Measurements from ENCODE around the gene JMJD1C. TPM values are rescaled to one million over a fixed set of nuclear protein-coding genes. Genes with fewer than 3 reads are reported as not detected.

The JMJD1C gene
- total RNA-seq, 4 donors from 2014 or later, result 76.2 to 150 (median 101) TPM

DNA sequence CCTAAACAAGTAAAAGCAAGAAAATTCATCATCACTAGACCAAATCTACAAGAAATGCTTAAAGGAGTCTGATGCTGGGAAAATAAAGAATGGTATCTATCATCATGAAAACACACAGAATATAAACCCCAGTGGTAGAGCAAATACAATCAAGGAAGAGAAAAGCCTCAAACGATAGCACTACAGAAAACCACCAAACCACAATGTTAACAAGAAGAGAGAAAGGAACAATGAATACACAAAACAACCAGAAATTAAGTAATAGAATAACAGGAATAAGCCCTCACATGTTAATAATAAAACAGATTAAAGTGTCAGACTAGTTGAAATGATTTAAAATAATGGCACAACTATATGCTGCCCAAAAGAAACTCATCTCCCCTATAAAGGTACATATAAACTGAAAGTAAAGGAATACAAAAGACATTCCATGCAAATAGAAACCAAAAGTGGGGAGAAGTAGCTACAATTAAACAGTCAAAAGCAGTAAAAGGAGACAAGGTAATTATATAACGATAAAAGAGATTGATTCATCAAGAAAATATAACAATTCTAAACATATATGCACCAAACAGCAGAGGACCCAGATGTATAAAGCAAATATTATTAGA, 77.3 kb downstream of the JMJD1C start:
- Histone ChIP-seq H3K9me3 (peaks cover 0 to 12% (median 0%) of the 10 kb centered on the region in 3 donors), H3K27ac (no peak overlapping the region), H3K4me1 (peaks cover 0 to 14% (median 0%) of the 10 kb centered on the region in 3 donors), H3K27me3 (no peaks in the 10 kb centered on the region), H3K4me3 (no peak overlapping the region), H3K36me3 (peaks cover 0 to 4% of the 10 kb centered on the region in 2 donors)
- no peak for TF ChIP-seq POLR2AphosphoS5 (IDR thresholded peaks at IDR 0.05)
- no peak for TF ChIP-seq EP300 (IDR thresholded peaks at IDR 0.05)
- TF ChIP-seq POLR2A (IDR thresholded peaks at IDR 0.05), result no peak
- TF ChIP-seq, protein P1, sequence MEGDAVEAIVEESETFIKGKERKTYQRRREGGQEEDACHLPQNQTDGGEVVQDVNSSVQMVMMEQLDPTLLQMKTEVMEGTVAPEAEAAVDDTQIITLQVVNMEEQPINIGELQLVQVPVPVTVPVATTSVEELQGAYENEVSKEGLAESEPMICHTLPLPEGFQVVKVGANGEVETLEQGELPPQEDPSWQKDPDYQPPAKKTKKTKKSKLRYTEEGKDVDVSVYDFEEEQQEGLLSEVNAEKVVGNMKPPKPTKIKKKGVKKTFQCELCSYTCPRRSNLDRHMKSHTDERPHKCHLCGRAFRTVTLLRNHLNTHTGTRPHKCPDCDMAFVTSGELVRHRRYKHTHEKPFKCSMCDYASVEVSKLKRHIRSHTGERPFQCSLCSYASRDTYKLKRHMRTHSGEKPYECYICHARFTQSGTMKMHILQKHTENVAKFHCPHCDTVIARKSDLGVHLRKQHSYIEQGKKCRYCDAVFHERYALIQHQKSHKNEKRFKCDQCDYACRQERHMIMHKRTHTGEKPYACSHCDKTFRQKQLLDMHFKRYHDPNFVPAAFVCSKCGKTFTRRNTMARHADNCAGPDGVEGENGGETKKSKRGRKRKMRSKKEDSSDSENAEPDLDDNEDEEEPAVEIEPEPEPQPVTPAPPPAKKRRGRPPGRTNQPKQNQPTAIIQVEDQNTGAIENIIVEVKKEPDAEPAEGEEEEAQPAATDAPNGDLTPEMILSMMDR (IDR thresholded peaks at IDR 0.05), result no peak
- no peak for ATAC-seq
- 76 to 79% methylated on average over 2 of the region's 2 CpGs for WGBS, 2 donors (ENCODE audit: low coverage in 1 of 2)

DNA sequence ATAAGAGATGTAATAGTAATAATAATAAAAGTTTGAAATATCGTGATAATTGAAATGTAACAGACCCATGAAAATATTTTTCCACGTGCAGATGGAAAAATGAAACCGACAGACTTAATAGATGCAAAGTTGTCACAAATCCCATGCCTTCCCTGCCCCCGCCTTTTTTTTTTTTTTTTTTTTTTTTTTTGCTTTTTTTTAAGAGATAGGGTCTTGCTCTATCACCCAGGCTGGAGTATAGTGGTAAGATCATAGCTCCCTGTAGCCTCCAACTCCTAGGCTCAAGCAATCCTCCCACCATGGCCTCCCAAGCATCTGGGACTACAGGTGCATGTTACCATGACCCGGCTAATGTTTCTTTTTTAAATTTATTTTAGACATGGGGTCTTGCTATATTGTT, 80.5 kb downstream of the JMJD1C start:
- TF ChIP-seq POLR2AphosphoS5 (IDR thresholded peaks at IDR 0.05) (no peak), POLR2A (IDR thresholded peaks at IDR 0.05) (no peak), EP300 (IDR thresholded peaks at IDR 0.05) (no peak)
- TF ChIP-seq, protein P1 (IDR thresholded peaks at IDR 0.05), result no peak
- Histone ChIP-seq H3K4me1 (peaks cover 0 to 14% (median 0%) of the 10 kb centered on the region in 3 donors), H3K36me3 (no peaks in the 10 kb centered on the region), H3K27me3 (no peaks in the 10 kb centered on the region), H3K9me3 (peaks cover 0 to 2% (median 0%) of the 10 kb centered on the region in 3 donors), H3K4me3 (no peak overlapping the region), H3K27ac (no peak overlapping the region)
- WGBS, 2 donors (ENCODE audit: low coverage in 1 of 2), result 63 to 79% methylated on average over 4 to 5 of the region's 5 CpGs
- no peak for ATAC-seq

DNA sequence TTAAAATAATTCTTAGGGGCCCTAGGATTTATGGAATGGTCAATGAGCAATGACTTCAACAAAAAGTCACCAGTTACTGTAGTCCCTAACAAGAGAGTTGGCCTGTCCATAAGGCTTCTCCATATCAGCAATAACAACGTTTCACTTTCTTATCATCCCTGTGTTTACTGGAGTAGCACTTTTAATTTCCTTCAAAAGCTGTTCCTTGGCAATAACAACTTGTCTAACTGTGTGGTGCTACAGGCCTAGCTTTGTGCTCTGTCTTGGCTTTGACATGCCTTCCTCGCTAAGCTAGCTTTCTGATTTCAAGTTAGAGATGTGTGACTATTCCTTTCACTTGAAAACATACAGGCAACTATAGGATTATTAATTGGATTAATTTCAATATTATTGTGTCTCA, 81.1 kb downstream of the JMJD1C start:
- no peaks in the 10 kb centered on the region for H3K9me3 ChIP-seq
- 50 to 52% methylated on average over 2 of the region's 2 CpGs for WGBS, 2 donors (ENCODE audit: low coverage in 1 of 2)
- no peak overlapping the region for H3K4me3 ChIP-seq
- no peak for TF ChIP-seq EP300 (IDR thresholded peaks at IDR 0.05)
- TF ChIP-seq, protein P1 (IDR thresholded peaks at IDR 0.05), result no peak
- TF ChIP-seq POLR2A (IDR thresholded peaks at IDR 0.05), result no peak
- H3K4me1 ChIP-seq, result peaks cover 0 to 14% (median 0%) of the 10 kb centered on the region in 3 donors
- no peak overlapping the region for H3K27ac ChIP-seq
- no peaks in the 10 kb centered on the region for H3K27me3 ChIP-seq
- H3K36me3 ChIP-seq, result peaks cover 0 to 5% of the 10 kb centered on the region in 2 donors
- no peak for ATAC-seq

DNA sequence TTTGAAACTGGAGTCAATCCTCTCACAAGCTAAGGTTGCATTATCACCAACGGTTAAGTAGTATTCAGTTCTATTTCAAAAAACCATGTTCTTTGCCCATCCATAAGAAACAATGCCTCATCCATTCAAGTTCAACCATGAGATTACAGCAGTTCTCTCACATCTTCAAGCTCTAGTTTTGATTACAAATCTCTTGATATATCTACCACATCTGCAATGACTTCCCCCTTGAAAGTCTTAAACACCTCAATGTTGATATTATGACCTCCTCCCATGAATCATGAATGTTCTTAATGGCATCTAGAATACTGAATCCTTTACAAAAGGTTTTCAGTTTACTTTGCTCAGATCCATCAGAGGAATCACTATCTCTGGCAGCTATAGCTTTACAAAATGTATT, 81.8 kb downstream of the JMJD1C start:
- no peaks in the 10 kb centered on the region for H3K27me3 ChIP-seq
- TF ChIP-seq POLR2A (IDR thresholded peaks at IDR 0.05) (no peak), POLR2AphosphoS5 (IDR thresholded peaks at IDR 0.05) (no peak), EP300 (IDR thresholded peaks at IDR 0.05) (no peak)
- TF ChIP-seq, protein P1 (IDR thresholded peaks at IDR 0.05), result no peak
- H3K4me3 ChIP-seq, result no peak overlapping the region
- ATAC-seq, result no peak
- no peaks in the 10 kb centered on the region for H3K9me3 ChIP-seq
- H3K36me3 ChIP-seq, result peaks cover 0 to 5% of the 10 kb centered on the region in 2 donors
- H3K4me1 ChIP-seq, result peaks cover 0 to 17% (median 0%) of the 10 kb centered on the region in 3 donors
- WGBS, 2 donors (ENCODE audit: low coverage in 1 of 2), result 95 to 100% methylated on average over 1 of the region's 1 CpG
- H3K27ac ChIP-seq, result no peak overlapping the region

DNA sequence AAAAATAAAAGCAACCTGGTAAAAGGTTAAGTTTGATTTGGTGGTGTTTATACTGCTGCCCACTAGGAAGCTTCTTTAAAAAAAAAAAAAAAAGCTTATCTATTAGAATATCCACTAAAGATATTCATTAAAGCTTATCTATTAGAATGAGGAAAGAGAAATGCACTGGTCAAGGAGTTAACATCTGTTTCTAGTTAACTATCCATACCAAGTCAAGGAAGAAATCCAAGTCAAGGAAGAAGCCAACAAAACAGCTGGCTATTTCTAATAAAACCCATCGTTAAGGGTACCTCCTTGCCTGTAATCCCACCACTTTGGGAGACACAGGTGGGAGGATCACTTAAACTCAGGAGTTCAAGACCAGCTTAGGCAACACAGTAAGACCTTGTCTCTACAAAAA, 82.6 kb downstream of the JMJD1C start:
- Histone ChIP-seq H3K27ac (no peak overlapping the region), H3K36me3 (peaks cover 0 to 5% of the 10 kb centered on the region in 2 donors), H3K4me3 (no peak overlapping the region), H3K27me3 (no peaks in the 10 kb centered on the region), H3K4me1 (peaks cover 0 to 18% (median 0%) of the 10 kb centered on the region in 3 donors), H3K9me3 (no peaks in the 10 kb centered on the region)
- TF ChIP-seq POLR2A (IDR thresholded peaks at IDR 0.05) (no peak), EP300 (IDR thresholded peaks at IDR 0.05) (no peak), POLR2AphosphoS5 (IDR thresholded peaks at IDR 0.05) (no peak)
- TF ChIP-seq, protein P1 (IDR thresholded peaks at IDR 0.05), result no peak
- 62 to 91% methylated on average over 1 of the region's 1 CpG for WGBS, 2 donors (ENCODE audit: low coverage in 1 of 2)
- ATAC-seq, result no peak
